Neuronal stem cell (in vitro differentiated cells): Measurements from ENCODE around the gene TREH.

Experiments used
- DNase-seq: peaks from one replicate; pipeline ENCODE4 v3.0.0-alpha.2; 2013; ENCODE audit warnings: low spot score
- H2AFZ ChIP-seq: one replicate; pipeline ENCODE4 v1.6.1; 2013; ENCODE audit warnings: mild to moderate bottlenecking, low read length, inconsistent platforms
- H2AK5ac ChIP-seq: 2 replicates; pipeline ENCODE4 v1.6.1; 2013; ENCODE audit warnings: low read depth, mild to moderate bottlenecking, inconsistent platforms, low read length, moderate library complexity, mixed read lengths
- H2BK120ac ChIP-seq: 2 replicates; pipeline ENCODE4 v1.6.1; 2013; ENCODE audit warnings: low read depth, mild to moderate bottlenecking, inconsistent platforms, low read length, moderate library complexity, mixed read lengths
- H2BK12ac ChIP-seq: one replicate; pipeline ENCODE4 v1.6.1; 2013; ENCODE audit warnings: low read length, inconsistent platforms
- H2BK15ac ChIP-seq: 2 replicates; pipeline ENCODE4 v1.6.1; 2013; ENCODE audit warnings: mild to moderate bottlenecking, low read length, inconsistent platforms, mixed read lengths
- H2BK5ac ChIP-seq: one replicate; pipeline ENCODE4 v1.6.1; 2013; ENCODE audit warnings: inconsistent platforms, mild to moderate bottlenecking, low read length, moderate library complexity
- H3K14ac ChIP-seq: one replicate; pipeline ENCODE4 v1.6.1; 2013; ENCODE audit warnings: low read length, inconsistent platforms
- H3K18ac ChIP-seq: 2 replicates; pipeline ENCODE4 v1.6.1; 2013; ENCODE audit warnings: low read length, inconsistent platforms
- H3K23ac ChIP-seq: 2 replicates; pipeline ENCODE4 v1.6.1; 2013; ENCODE audit warnings: low read depth, mild to moderate bottlenecking, mixed read lengths, low read length, inconsistent platforms; ENCODE audit not compliant: poor library complexity
- H3K27ac ChIP-seq: replicated peaks from 3 replicates; pipeline ENCODE4 v1.5.1; 2013; ENCODE audit warnings: low read length, inconsistent platforms
- H3K27me3 ChIP-seq, 3 experiments: 2 replicates each; pipeline ENCODE4 v1.6.1; 2013; ENCODE audit warnings: low read length in 3 of 3, mild to moderate bottlenecking in 2 of 3, inconsistent platforms in 1 of 3, low read depth in 1 of 3, mixed read lengths in 1 of 3, moderate library complexity in 1 of 3; ENCODE audit not compliant: control insufficient read depth in 3 of 3, insufficient read depth in 3 of 3
- H3K36me3 ChIP-seq, 2 donors: replicated peaks in 1 of 2; 2 replicates each; pipeline ENCODE4 v1.6.1; 2013; ENCODE audit warnings: low read length in 2 of 2; ENCODE audit not compliant: control insufficient read depth in 2 of 2, insufficient read depth in 2 of 2
- H3K4ac ChIP-seq: 2 replicates; pipeline ENCODE4 v1.6.1; 2013; ENCODE audit warnings: inconsistent platforms, mild to moderate bottlenecking, low read length, moderate library complexity
- H3K4me1 ChIP-seq, 2 donors: 1 replicate in 1 of 2; 2 replicates in 1 of 2; pipeline ENCODE4 v1.6.1; 2013; ENCODE audit warnings: low read length in 2 of 2, low read depth in 1 of 2; ENCODE audit not compliant: control insufficient read depth in 2 of 2, insufficient read depth in 1 of 2
- H3K4me2 ChIP-seq: one replicate; pipeline ENCODE4 v1.6.1; 2013; ENCODE audit warnings: mild to moderate bottlenecking, low read length, inconsistent platforms; ENCODE audit not compliant: insufficient read depth, poor library complexity, severe bottlenecking
- H3K4me3 ChIP-seq, 2 donors: 2 replicates each; pipeline ENCODE4 v1.5.1; 2013; ENCODE audit warnings: low read length in 2 of 2, mild to moderate bottlenecking in 2 of 2, inconsistent platforms in 1 of 2, moderate library complexity in 1 of 2
- H3K79me1 ChIP-seq: one replicate; pipeline ENCODE4 v1.6.1; 2013; ENCODE audit warnings: low read depth, mild to moderate bottlenecking, inconsistent platforms, low read length, moderate library complexity
- H3K9ac ChIP-seq: one replicate; pipeline ENCODE4 v1.6.1; 2013; ENCODE audit warnings: mild to moderate bottlenecking, low read depth, low read length, inconsistent platforms; ENCODE audit not compliant: poor library complexity
- H3K9me3 ChIP-seq, 2 donors: replicated peaks in 1 of 2; 2 replicates each; pipeline versions ENCODE3 to v1.6.1; 2013; ENCODE audit warnings: low read length in 2 of 2, mild to moderate bottlenecking in 2 of 2, inconsistent platforms in 1 of 2, low read depth in 1 of 2, mixed read lengths in 1 of 2, moderate library complexity in 1 of 2; ENCODE audit not compliant: control insufficient read depth in 2 of 2, insufficient read depth in 1 of 2
- H4K8ac ChIP-seq: one replicate; pipeline ENCODE4 v1.6.1; 2013; ENCODE audit warnings: low read depth, mild to moderate bottlenecking, inconsistent platforms, low read length, moderate library complexity
- H4K91ac ChIP-seq: one replicate; pipeline ENCODE4 v1.6.1; 2013; ENCODE audit warnings: low read length, low read depth, mild to moderate bottlenecking, inconsistent platforms; ENCODE audit not compliant: poor library complexity
- WGBS, 2 donors: extraction: QIAGEN DNeasy Blood & Tissue Kit; methylation state at CpG; one replicate each; pipeline ENCODE4 v1.1.7; 2013; ENCODE audit warnings: missing lambda C conversion rate in 2 of 2, mixed read lengths in 1 of 2; ENCODE audit not compliant: insufficient read length in 2 of 2, insufficient replicate concordance in 1 of 2; ENCODE audit errors: extremely low coverage in 2 of 2; 5-methylcytosine and 5-hydroxymethylcytosine counted together

The TREH gene

GRCh38 chr11:118672846-118673245, 6.6 kb downstream of the TREH start:
- H3K27ac ChIP-seq: no peak overlapping the region
- no peaks in the 10 kb centered on the region for H3K79me1 ChIP-seq
- no peak overlapping the region for H3K14ac ChIP-seq
- no peak overlapping the region for H4K8ac ChIP-seq
- DNase-seq: no peak
- no peak overlapping the region for H4K91ac ChIP-seq
- no peak overlapping the region for H2AFZ ChIP-seq
- no peak overlapping the region for H3K9ac ChIP-seq
- no peak overlapping the region for H3K4ac ChIP-seq
- H3K4me2 ChIP-seq: no peak overlapping the region
- H2BK15ac ChIP-seq: no peak overlapping the region
- no peak overlapping the region for H2AK5ac ChIP-seq
- H3K9me3 ChIP-seq: peaks cover 4 to 17% of the 10 kb centered on the region in 2 donors
- no peaks in the 10 kb centered on the region for H3K36me3 ChIP-seq
- no peak overlapping the region for H3K18ac ChIP-seq
- no peak overlapping the region for H3K4me3 ChIP-seq
- H3K27me3 ChIP-seq: no peaks in the 10 kb centered on the region
- H3K4me1 ChIP-seq: no peaks in the 10 kb centered on the region
- no CpG with 5 or more reads among the region's 1 CpG for WGBS, 2 donors
- no peak overlapping the region for H2BK12ac ChIP-seq
- H2BK120ac ChIP-seq: no peak overlapping the region
- H3K23ac ChIP-seq: no peak overlapping the region
- H2BK5ac ChIP-seq: no peak overlapping the region

DNA sequence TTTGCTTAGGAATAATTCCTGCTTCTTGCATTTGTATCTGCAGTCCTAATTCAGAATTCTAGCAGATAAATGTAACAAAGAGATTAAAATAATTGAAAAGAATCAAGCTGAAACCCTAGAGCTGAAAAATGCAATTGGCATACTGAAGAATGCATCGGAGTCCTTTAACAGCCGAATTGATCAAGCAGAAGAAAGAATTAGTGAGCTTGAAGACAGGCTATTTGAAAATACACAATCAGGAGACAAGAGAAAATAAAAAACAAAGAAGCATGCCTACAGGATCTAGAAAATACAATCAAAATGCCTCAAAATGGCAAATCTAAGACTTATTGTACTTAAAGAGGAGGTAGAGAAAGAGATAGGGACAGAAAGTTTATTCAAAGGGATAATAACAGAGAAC, 8.2 kb downstream of the TREH start:
- H2BK15ac ChIP-seq: no peak overlapping the region
- H4K8ac ChIP-seq: no peak overlapping the region
- H2AK5ac ChIP-seq: no peak overlapping the region
- no peaks in the 10 kb centered on the region for H3K4me1 ChIP-seq
- H2BK5ac ChIP-seq: no peak overlapping the region
- no peak overlapping the region for H2AFZ ChIP-seq
- H3K27me3 ChIP-seq: no peaks in the 10 kb centered on the region
- H2BK120ac ChIP-seq: no peak overlapping the region
- no peak overlapping the region for H3K4me2 ChIP-seq
- no peak overlapping the region for H3K14ac ChIP-seq
- no peak overlapping the region for H4K91ac ChIP-seq
- no peak overlapping the region for H3K18ac ChIP-seq
- no peak overlapping the region for H3K4ac ChIP-seq
- peaks cover 4 to 17% of the 10 kb centered on the region in 2 donors for H3K9me3 ChIP-seq
- H3K23ac ChIP-seq: no peak overlapping the region
- no peak for DNase-seq
- no peak overlapping the region for H2BK12ac ChIP-seq
- H3K36me3 ChIP-seq: no peaks in the 10 kb centered on the region
- no peaks in the 10 kb centered on the region for H3K79me1 ChIP-seq
- WGBS, 2 donors: no CpG with 5 or more reads among the region's 2 CpGs
- H3K9ac ChIP-seq: no peak overlapping the region
- no peak overlapping the region for H3K4me3 ChIP-seq
- no peak overlapping the region for H3K27ac ChIP-seq

DNA sequence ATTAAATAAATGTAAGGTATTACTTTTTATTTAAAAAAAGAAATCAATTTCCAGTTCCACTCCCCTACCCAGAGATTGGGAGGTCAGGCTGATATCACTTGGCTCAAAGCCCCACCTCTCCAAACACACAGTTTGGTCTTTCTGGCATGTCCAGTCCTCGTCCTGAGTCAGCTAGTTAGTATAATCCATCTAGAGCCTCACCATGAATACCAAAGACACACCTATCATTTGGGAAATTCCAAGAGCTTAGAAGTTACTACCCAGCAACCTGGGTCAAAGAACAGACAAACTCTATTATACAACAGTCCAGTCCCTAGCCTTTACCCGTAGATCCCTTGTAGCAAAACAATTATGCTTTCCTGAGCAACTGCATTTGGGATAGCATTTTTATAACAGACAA, 9.4 kb downstream of the TREH start:
- Histone ChIP-seq H2BK5ac (no peak overlapping the region), H2BK120ac (no peak overlapping the region), H3K9ac (no peak overlapping the region), H4K8ac (no peak overlapping the region), H4K91ac (no peak overlapping the region), H2AK5ac (no peak overlapping the region), H3K18ac (no peak overlapping the region), H2BK15ac (no peak overlapping the region), H3K4me2 (no peak overlapping the region), H3K23ac (no peak overlapping the region), H3K27me3 (no peaks in the 10 kb centered on the region), H2BK12ac (no peak overlapping the region), H3K36me3 (no peaks in the 10 kb centered on the region), H3K4me1 (no peaks in the 10 kb centered on the region), H3K4ac (no peak overlapping the region), H3K27ac (no peak overlapping the region), H3K4me3 (no peak overlapping the region), H2AFZ (no peak overlapping the region), H3K79me1 (no peaks in the 10 kb centered on the region), H3K9me3 (peaks cover 1 to 9% of the 10 kb centered on the region in 2 donors), H3K14ac (no peak overlapping the region)
- DNase-seq: no peak
- WGBS, 2 donors: no CpG with 5 or more reads among the region's 2 CpGs

- Histone ChIP-seq H3K9ac (no peak overlapping the region), H3K14ac (no peak overlapping the region), H3K27ac (no peak overlapping the region), H2BK120ac (no peak overlapping the region), H2AFZ (peak overlapping the region; percentile 14), H3K4me1 (peaks cover 2 to 4% of the 10 kb centered on the region in 2 donors), H3K36me3 (no peaks in the 10 kb centered on the region), H4K8ac (no peak overlapping the region), H4K91ac (no peak overlapping the region), H3K4ac (no peak overlapping the region), H3K4me2 (no peak overlapping the region), H2AK5ac (no peak overlapping the region), H3K27me3 (no peaks in the 10 kb centered on the region), H3K18ac (no peak overlapping the region), H3K79me1 (no peaks in the 10 kb centered on the region), H2BK15ac (no peak overlapping the region), H2BK12ac (no peak overlapping the region), H3K9me3 (peaks cover 0 to 7% of the 10 kb centered on the region in 2 donors), H2BK5ac (no peak overlapping the region), H3K23ac (no peak overlapping the region), H3K4me3 (no peak overlapping the region)
- no CpG with 5 or more reads among the region's 5 CpGs for WGBS, 2 donors
- DNase-seq: no peak
These were observed 13.1 kb downstream of the TREH start for GRCh38 chr11:118666371-118666770.
